GM19025 (cell line): ENCODE results near the gene BCL2L15.

Source experiments
- ATAC-seq: cut with Tn5 transposase; IDR thresholded peaks from one replicate; pipeline ENCODE4 v1.9.1; 2021; ENCODE audit warnings: mild to moderate bottlenecking, low read depth, moderate library complexity; ENCODE audit not compliant: unreplicated experiment

Gene BCL2L15

DNA sequence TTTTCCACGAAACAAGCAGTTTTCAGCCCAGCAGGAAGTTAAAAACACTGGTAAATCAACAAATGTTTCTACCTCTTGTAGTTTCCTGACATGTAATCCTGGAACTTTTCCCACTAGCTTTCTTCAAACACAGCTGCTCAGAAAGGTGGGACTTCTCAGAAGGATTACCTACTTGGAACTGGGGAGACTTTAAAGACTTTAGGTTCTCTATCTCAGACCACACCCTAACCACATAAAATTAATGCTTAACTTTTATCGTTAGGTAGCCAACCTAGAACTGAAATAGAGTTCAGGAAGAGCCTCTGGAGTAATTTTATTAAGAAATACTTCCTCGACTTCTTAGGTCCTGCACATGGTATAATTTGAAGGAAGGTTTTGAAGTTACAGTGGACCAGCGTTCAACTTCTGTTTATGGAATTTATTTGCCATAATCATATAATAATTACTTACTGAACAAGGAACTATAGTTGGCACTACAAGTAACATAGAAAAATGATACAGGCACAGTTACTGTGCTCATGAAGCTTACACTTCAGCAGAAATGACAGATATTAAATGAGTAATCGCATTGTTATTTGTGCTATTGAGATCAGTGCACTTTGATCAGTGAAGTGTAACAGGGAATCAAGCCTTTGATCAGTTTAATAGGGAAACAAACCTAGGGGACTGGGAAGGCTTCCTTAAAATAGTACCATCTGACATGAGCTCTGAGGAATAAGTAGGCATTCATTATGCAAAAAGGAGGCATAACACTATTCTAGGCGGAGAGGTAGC, at the start of gene BCL2L15:
Gene BCL2L15 (minus strand): TSS at position 180 of the 774 bp plus-strand sequence. CDS start 206 bp downstream, outside the sequence.
- no peak for ATAC-seq

DNA sequence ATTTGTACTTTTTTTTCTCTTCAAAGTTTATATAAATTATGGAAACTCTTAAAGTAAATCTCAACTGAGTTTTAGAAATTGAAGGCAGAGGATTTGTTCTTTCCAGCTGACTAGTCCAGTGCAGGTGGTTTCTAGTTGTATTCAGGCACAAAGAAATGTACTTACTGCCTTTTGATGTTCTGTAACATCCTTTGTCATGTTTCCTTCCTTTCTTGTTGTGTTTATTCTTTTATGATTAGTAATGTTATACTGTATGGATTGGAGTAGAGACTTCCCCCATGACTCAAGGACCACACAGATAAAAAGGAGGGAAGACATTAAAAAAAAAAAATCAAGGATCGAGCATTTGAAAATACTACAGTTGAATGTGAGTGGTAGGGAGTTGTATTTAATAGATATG, 49.8 kb upstream of the BCL2L15 start:
- ATAC-seq, result no peak

DNA sequence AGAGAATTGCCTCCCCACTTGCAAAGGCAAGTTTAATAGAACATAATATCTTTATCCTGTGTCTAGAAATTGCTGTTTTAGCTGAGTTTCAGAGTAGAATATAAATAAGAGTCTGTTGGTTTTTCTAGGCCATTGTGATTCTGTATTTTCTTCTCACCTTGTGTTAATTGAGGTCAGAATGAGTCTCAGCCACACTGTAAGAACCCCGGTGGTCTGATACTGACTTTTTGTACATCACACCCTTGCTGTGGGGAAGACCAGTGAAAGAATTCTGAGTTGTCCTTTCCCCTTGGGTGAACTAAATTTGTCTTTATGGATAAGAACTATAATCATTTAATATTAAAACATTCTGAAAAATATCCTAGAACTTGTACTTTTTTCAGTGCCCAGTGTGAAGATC, 48.6 kb upstream of the BCL2L15 start:
- no peak for ATAC-seq

DNA sequence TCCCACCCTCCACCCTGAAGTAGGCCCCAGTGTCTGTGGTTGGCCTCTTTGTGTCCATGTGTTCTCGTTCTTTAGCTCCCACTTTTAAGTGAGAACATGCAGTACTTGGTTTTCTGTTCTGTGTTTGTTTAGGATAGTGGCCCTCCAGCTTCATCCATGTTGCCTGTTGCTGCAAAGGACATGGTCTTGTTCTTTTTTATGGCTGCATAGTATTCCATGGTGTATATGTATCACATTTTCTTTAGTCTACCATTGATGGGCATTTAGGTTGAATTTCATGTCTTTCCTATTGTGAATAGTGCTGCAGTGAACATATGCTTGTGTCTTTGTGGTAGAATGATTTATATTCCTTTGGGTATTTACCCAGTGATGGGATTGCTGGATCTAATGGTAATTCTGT, 47.8 kb upstream of the BCL2L15 start:
- no peak for ATAC-seq

DNA sequence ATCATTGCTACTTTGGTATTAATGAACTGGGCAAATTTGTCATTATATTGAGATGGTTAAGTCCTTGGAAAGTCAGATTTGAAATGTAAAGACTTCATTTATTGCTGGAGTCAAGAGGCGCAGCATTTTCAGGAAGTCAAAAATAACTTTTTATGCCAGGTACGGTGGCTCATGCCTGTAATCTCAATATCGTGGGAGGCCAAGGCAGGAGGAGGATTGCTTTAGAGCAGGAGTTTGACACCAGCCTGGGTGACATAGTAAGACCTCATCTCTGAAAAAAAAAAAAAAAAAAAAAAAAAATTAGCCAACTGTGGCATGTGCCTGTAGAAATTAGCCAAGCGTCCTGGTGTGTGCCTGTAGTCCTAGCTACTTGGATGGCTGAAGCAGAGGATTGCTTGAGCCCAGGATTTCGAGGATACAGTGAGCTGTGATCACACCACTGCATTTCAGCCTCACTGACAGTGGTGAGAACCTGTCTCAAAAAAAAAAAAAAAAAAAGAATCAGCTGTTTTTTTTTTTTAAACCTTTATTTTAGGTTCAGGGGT, 47.2 kb upstream of the BCL2L15 start:
- no peak for ATAC-seq

DNA sequence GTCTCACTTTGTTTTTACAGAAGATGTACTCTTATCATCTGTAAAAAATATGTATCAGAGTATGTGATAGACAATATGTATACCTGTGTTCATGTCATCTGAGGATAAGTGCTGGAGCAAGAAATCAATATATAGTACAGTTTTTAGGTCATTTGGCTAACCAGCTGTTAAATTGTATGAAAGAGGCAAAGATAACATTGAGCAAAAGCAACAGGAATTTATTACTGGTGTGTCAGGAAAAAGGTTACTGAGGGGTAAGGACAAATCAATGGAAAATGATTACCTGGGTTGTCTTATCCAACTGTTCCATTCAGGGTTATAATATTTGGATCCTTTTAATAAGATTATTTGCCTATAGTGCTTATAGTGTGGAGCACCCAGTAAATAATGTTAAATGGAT, 46.6 kb upstream of the BCL2L15 start:
- no peak for ATAC-seq

DNA sequence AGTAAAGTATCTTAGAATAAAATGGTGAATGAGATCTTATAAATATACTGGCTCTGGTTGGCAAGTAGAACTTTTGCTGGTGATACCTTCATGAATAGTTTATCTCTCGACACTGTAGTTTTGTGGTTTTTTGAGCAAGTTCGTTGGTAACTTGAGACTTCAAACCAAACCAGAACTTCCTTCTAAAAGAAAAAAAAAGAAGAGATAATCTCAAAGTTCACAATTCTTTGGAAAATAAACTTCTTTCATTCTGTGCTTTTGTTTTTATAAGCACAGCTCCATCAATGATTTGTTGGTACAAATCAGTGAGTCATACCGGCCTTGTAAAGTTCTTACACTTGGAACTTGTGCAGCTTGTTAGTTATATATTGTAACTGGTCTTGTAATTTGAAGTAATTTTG, 44.1 kb upstream of the BCL2L15 start:
- ATAC-seq, result no peak

DNA sequence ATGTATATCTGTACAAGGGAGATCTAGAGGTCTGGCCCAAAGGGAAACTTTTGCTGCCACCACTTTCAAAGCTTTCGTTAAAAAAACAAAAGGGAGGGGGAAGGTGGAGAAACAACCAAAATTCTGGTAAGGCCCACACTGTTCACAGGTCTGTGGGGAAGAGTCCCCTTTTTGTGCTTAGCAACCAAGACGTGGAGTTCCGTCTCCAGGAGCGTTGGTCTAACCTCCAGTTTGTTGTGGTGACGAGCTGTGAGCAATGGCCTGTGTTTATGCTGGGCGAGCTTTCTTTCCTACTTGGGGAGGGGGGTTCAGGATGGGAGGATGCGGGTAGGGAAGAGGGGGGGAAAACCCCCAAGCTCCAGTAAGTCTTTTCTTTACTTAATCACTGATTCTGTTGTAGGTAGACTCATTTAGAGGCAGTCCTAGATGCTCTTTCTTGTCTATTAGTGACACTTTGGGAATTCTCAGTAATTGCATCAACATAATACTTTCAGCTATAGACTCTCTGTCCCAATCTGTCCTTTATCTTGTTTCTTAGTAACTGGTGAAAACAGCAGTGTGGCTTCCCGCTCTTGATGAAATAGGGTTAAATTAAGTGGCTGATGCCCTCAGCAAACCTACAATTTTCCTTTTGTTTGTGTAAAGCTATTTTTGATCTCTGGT, 43.2 kb upstream of the BCL2L15 start:
- ATAC-seq, result peak; percentile 8

DNA sequence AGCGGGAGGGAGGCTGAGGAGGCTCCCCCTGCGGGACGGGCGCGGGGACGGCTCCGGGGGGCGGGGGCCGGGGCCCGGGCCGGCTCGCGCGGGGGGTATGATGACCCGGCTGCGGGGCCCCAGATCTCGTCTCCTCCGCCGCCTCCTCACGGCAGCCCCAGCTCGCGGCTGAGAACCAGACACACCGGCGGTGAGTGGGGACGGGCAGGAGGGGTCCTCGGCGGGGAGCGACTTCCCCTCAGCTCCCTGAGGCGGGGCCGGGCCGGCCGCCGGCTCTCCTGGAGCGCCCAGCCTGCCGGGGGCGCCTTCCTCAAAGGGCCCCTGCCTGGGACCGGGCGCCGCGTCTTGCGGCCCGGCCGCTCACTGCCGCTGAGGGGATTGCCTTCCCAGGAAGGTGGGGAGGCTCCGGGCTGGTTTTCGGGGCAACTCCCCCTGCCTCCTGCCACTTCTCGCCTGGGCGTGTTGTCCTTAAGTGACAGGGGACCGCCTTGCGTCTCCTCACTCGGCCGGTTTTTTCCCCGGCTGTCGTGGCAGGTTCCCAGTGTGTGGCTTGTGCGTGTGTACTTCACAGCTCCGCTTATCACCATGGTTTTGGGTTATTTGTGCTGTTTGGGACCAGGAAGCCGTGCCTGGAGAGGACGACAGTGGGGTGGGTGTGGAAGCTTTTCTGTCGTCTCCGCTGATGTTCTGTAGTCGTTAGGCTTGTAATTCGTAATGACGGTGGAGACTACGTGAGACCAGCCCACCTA, 42.5 kb upstream of the BCL2L15 start:
- peak; percentile 28 for ATAC-seq

DNA sequence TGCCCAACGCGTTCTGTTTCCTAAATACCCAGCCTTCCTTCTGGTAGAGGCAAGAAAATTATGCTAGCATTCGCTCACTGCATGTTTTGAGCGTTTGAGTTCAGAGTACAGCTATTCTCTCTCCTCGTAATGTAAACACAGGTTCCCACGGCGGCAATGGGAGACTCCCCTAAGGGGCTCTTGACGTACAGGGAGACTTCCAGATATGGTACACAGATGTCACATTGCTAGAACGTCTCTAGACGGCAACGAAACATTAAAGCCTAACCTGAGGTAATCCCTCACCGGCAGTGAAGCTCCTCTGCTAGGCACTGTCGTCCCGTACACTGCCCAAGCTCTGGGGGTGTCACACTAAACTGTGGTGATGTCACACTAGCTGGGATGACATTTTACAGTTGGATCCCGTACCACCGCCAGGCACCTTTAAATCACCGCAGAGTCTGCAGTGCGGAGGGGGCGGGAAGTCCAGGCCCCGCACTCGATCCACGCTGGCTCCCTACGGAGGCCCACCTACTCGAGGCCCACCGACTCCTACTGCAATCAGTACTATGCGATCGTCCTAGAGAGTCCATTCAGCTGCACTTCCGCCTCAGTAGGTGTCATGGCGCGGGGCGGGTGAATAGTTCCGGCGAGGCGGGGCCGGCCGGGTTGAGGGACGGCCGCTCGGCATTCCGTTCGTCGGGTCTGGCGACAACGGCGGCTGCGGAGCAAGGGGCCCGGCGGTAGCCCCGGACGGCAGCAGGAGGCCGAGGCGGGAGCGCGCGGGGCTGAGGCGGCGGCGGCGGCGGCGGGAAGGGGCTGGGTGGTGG, 41.8 kb upstream of the BCL2L15 start, which contains the start of gene HIPK1:
Gene HIPK1 (plus strand): TSS at position 384 of the 809 bp plus-strand sequence.
- ATAC-seq, result peak; percentile 66

DNA sequence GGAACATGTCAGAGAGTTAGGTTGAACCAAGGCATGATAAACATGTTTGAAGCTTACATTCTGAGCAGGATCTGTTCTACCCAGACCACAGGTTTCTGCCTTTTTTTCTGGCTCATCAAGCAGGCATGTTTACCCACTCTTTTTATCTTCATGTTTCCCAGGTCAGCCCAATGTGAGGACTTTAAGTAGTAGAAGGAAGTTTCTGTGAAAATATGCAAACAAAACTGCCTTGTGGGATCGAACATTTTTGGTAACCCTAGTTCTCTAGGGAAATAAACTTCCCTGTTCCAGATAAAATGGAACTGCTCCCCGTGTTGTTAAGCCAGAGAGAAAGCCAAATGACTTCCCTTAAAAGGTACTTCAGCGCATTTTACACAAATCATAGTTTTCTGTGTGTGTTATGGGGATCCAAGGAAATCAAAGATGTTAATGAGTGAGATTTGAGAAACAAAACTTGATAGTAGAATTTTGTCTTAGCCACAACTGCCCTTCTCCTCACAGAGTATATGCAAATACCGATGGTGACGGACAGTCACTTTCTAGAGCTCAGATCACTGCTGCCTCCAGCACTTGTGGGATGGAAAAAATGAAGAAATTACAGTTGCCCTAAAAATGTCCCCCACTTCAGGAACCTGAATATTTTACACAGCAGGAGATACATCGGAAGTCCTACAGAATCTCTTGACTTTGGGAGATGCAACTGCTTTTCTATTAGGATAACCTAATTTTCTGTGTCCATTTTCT, 41.0 kb upstream of the BCL2L15 start:
- no peak for ATAC-seq

DNA sequence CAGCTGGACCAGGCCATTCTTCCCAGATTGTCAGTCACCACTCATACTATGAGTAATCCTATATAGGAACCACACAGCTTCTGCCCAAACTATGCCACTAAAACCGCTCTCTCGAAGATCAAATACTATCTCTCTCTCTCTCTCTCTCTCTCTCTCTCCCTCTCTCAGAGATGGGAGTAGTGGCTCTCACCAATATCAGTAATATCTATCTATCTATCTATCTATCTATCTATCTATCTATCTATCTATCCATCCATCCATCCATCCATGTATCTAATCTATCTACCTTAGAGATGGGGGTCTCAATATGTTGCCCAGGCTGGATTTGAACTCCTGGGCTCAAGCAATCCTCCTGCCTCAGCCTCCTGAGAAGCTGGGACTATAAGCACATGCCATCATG, 37.1 kb upstream of the BCL2L15 start:
- no peak for ATAC-seq

DNA sequence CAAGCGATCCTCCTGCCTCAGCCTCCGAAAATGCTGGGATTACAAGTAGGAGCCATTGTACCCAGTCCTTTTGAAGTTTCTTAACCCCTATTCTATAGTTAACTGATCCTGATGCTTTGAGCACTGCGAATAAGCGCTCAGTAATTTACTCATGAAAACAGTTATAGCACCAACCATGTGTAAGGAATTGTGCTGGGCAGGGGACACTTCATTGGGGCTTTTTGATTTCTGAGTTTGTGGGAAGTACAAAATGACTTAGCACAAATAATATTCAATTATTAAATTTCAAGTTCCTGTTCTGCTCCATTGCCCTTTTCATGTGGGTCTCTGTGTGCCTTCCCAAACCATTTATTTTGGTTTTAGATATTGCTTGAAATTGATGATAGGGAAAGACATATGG, 35.6 kb upstream of the BCL2L15 start:
- no peak for ATAC-seq

DNA sequence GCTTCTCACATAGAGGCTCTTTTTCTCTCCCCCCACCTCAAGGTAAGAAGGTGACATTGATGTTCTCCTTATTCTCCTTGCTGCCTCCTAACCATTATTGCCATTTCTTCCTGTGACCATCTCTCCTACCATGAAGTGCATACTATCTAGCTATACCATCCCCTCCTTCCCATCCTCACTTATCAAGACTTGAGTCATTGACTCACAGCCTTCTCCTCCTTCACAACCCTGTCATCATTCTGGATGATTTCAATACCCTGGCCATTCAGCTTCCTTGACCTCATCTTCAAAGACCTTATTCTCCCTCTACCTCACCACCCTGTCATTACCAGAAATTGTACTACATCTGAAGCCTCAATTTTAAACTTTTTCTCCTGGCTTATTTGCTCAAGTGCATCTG, 30.9 kb upstream of the BCL2L15 start:
- no peak for ATAC-seq

DNA sequence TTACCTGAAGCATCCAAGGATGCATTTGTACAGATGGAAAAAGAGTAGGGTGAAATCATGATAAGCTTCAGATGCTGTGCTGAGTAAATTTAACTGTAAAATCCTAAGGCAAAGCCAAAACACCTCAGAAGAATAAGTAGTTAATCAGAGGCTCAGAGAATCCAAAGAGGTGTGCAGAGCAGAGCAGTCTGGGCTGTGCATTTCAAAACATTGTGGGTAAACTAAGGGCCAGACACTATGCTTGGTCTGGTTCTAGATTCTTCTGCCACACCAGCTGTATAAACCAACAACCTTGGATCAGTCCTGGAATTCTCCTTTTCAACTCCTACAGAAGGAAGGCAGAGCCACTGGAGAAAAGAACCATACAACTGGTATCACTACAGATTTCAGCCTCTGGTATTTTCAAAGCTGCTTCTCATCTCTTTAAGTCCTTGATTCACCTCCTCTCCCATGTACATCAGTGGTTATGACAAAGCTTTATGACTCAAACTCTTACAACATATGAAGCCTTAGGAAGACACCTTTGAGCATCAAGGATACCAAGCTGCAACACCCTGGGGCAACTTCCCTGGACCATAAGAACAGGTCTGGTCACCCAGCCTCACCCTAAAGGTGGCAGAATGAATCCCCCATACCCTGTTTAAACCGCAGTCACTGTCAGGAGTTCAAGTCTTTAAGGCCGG, 30.2 kb upstream of the BCL2L15 start:
- ATAC-seq, result no peak

DNA sequence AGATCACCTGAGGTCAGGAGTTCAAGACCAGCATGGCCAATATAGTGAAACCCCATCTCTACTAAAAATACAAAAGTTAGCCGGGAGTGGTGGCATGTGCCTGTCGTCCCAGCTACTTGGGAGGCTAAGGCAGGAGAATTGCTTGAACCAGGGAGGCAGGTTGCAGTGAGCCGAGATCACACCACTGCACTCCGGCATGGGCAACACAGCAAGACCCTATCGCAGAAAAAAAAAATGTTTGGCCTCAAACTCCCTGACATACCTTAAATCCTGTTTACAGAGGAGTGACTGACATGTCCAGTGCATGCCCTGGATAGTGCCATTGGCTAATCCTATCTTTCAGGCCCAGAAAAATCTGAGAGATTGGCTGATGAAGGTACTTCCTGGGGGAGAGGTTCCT, 29.6 kb upstream of the BCL2L15 start:
- ATAC-seq, result no peak

DNA sequence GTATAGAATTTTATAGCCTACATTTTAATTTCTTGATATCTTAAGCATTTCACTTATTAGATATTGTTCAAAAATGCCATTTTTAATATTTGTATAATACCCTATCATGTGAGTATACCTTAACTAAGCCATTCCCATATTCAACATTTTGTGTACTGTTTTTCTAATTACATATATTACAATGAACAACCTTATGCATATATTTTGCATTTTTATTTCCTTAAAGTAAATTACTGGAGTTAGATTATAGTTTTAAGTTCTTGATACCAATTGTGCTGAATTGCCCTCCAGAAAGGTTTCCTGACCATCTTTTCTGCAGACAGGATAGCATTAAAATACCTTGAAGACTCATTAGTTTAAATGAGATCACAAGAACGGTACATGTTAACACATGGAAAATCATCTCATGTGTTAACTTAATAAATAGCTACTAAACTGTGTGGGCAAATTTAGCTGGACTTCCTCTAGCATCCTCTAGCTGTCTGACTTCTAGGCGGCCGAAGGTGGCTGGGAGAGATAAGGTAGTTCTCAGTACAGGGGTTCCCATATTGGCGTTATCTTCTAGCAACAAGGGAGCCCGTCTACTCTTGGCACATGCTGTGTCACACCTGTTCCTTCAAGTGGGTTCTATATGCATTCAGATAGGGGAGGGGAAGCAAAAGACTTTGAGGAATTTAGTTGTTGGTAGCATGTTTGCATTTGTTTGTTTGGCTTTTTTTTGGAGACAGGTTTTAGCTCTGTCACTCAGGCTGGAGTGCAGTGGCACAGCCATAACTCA, 26.7 kb upstream of the BCL2L15 start:
- ATAC-seq, result no peak

DNA sequence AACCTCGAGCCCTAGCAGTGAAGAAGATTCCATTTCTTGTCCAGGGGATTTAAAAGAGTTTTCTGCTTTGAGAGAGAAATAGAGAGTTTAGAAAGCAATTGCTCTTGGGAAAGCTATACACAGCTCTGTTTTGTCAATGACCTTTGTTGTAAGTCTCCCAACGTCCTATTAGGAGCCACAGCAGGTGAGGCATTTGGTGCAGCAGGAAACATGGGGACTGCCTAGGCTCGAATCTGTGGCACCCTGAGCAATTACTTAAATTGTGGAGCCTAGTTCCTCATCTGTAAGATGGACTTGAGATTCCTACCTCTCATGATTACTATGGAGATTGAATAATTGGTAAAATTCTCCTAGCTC, 25.9 kb upstream of the BCL2L15 start:
- no peak for ATAC-seq
